Kidney epithelial cell (primary cell): Measurements from ENCODE around the gene SVEP1. TPM values are rescaled to one million over a fixed set of nuclear protein-coding genes. Genes with fewer than 3 reads are reported as not detected.

Source experiments
- DNase-seq: peaks from one replicate; pipeline ENCODE4 v3.0.0-alpha.2; 2010; ENCODE audit warnings: low read depth
- H3K27me3 ChIP-seq: 2 replicates; pipeline ENCODE4 v1.6.0; 2011; ENCODE audit warnings: low read length; ENCODE audit not compliant: control insufficient read depth, insufficient read depth
- H3K36me3 ChIP-seq: 2 replicates; pipeline ENCODE4 v1.5.1; 2011; ENCODE audit warnings: low read length; ENCODE audit not compliant: control insufficient read depth, insufficient read depth
- H3K4me3 ChIP-seq: 2 replicates; pipeline ENCODE4 v1.5.1; 2011; ENCODE audit warnings: low read depth, mild to moderate bottlenecking, control low read depth, low read length
- total RNA-seq: library from RNA; depleted of rRNA; stranded (reverse); fragments of >200 nt; gene quantifications from 2 replicates; pipeline ENCODE4 v1.2.3, GENCODE V29; 2015
- TF ChIP-seq, protein P1 (sequence below): IDR thresholded peaks from 2 replicates; pipeline ENCODE4 v1.5.1; 2011; ENCODE audit warnings: mild to moderate bottlenecking, moderate library complexity, low read length, control low read depth, inconsistent platforms; ENCODE audit not compliant: insufficient read depth, poor library complexity, severe bottlenecking

SVEP1 gene
- total RNA-seq, 1 donor from 2014 or later = 1.6 TPM

- DNase-seq = no peak
- Histone ChIP-seq H3K36me3 (no peaks in the 10 kb centered on the region), H3K4me3 (no peak overlapping the region), H3K27me3 (no peaks in the 10 kb centered on the region)
- TF ChIP-seq, protein P1, sequence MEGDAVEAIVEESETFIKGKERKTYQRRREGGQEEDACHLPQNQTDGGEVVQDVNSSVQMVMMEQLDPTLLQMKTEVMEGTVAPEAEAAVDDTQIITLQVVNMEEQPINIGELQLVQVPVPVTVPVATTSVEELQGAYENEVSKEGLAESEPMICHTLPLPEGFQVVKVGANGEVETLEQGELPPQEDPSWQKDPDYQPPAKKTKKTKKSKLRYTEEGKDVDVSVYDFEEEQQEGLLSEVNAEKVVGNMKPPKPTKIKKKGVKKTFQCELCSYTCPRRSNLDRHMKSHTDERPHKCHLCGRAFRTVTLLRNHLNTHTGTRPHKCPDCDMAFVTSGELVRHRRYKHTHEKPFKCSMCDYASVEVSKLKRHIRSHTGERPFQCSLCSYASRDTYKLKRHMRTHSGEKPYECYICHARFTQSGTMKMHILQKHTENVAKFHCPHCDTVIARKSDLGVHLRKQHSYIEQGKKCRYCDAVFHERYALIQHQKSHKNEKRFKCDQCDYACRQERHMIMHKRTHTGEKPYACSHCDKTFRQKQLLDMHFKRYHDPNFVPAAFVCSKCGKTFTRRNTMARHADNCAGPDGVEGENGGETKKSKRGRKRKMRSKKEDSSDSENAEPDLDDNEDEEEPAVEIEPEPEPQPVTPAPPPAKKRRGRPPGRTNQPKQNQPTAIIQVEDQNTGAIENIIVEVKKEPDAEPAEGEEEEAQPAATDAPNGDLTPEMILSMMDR = no peak
Observed at GRCh38 chr9:110391826-110392485, 187.6 kb downstream of the SVEP1 start.

- Histone ChIP-seq H3K27me3 (no peaks in the 10 kb centered on the region), H3K4me3 (no peak overlapping the region), H3K36me3 (no peaks in the 10 kb centered on the region)
- DNase-seq = no peak
- TF ChIP-seq, protein P1 = no peak
Observed at GRCh38 chr9:110389148-110389750, 190.3 kb downstream of the SVEP1 start.

DNA sequence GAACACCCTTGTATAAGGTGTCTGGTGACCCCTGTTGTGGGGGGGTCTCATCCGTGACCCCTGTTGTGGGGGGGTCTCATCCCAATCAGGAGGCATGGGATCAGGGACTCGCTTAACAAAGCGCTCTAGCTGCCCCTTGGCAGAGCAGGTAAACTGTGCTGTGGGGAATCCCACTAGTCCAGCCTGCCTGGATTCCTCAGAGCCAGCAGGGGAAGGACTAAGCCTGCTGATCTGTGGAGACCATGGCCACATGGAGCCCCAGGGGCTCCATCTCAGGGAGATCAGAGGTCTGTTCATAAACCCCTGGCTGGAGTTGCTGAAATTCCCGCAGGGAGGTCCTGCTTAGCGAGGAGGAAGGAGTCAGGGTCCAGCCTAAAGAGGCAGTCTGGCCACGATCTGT is 196.1 kb downstream of the SVEP1 start:
- no peak for DNase-seq
- TF ChIP-seq, protein P1 = no peak
- Histone ChIP-seq H3K27me3 (no peaks in the 10 kb centered on the region), H3K4me3 (no peak overlapping the region), H3K36me3 (no peaks in the 10 kb centered on the region)

DNA sequence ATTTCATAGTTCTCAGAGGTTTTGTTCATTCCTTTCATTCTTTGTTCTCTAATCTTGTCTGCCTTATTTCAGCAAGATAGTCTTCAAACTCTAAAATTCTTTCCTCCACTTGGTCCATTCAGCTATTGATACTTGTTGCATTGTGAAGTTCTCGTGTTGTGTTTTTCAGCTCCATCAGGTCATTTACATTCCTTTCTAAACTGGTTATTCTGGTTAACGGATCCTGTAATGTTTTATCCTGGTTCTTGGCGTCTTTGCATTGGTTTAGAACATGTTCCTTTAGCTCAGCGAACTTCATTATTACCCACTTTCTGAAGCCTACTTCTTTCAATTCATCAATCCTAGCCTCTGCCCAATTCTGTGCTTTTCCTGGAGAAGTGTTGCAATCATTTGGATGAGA is 196.8 kb downstream of the SVEP1 start:
- no peak overlapping the region for H3K4me3 ChIP-seq
- no peak for DNase-seq
- no peaks in the 10 kb centered on the region for H3K36me3 ChIP-seq
- TF ChIP-seq, protein P1 = no peak
- no peaks in the 10 kb centered on the region for H3K27me3 ChIP-seq

DNA sequence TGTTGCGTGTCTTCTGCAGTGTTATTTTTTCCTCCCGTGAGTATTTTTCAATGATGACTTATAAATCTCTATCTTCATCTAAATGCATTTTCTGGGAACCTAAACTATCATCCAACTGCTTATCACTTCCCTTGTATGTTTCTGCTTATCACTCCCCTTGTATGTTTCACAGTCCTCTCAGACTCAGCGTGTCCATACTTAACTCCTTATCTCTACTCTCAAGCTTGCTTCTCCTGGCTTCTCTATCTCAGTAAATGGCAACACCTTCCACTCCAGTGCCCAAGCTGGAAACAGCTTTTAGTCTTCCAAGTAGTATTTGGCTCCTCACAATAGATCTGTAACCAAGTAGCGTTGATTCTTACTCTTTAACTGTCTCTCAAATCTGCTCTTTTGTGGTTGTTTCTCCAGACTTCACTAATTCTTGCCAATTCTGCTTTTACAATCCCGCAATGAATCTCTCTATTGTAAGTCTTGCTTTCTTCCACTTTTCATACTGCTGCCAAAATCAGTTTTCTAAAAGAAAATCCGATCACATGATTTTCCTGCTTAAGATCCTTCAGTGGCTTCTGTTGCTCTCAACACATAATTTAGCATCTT is 208.0 kb downstream of the SVEP1 start:
- TF ChIP-seq, protein P1 = no peak
- H3K27me3 ChIP-seq = no peaks in the 10 kb centered on the region
- DNase-seq = no peak
- H3K4me3 ChIP-seq = no peak overlapping the region
- no peaks in the 10 kb centered on the region for H3K36me3 ChIP-seq
